Measurements from ENCODE around the gene COPB2. TPM values are rescaled to one million over a fixed set of nuclear protein-coding genes. Genes with fewer than 3 reads are reported as not detected.

Gene COPB2
- total RNA-seq, 1 donor = 314 TPM

DNA sequence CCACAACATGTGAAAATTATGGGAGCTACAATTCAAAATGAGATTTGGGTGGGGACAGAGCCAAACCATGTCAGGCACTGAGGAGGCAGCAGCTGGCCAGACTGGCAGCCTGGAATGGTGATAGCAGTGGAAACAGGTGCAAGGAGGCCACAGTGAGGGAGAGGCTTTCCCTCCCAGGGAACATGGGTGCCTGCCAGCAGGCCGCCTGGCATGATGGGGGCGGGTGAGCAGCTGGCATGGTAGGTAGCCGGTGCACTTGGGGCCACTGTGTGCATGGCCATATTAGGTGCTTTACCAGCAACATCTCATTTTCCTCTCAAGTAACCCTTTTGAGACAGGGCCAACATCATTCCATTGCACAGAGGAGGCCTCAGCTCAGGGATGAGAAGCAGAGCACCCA, 63.9 kb downstream of the COPB2 start:
- TF ChIP-seq, protein P1, sequence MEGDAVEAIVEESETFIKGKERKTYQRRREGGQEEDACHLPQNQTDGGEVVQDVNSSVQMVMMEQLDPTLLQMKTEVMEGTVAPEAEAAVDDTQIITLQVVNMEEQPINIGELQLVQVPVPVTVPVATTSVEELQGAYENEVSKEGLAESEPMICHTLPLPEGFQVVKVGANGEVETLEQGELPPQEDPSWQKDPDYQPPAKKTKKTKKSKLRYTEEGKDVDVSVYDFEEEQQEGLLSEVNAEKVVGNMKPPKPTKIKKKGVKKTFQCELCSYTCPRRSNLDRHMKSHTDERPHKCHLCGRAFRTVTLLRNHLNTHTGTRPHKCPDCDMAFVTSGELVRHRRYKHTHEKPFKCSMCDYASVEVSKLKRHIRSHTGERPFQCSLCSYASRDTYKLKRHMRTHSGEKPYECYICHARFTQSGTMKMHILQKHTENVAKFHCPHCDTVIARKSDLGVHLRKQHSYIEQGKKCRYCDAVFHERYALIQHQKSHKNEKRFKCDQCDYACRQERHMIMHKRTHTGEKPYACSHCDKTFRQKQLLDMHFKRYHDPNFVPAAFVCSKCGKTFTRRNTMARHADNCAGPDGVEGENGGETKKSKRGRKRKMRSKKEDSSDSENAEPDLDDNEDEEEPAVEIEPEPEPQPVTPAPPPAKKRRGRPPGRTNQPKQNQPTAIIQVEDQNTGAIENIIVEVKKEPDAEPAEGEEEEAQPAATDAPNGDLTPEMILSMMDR (IDR thresholded peaks at IDR 0.05; ENCODE audit: insufficient read depth, low read depth, low read length) = no peak
- no peak overlapping the region for H3K4me3 ChIP-seq (ENCODE audit: low read depth, low read length)
- no peak for DNase-seq (ENCODE audit: low read depth)

DNA sequence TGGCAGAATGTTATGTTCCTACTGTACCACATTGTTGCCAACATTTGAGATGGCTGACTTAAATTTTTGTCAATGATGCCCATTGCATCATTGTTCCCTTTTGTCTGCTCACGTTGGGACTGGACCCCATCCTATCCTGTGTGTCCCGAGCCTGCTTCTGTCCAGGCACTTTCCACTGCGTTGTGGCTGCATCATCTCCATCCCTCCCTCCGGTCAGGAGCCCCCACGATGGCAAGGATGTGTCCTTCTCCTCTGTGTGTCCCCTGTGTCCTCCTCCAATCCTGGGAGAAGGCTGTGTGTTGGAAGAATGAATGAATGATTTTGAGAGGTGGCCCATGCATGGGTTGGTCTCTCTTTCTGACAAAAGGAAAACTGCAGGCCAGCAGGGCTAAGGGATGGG, 65.0 kb downstream of the COPB2 start:
- no peak for DNase-seq (ENCODE audit: low read depth)
- TF ChIP-seq, protein P1 (IDR thresholded peaks at IDR 0.05; ENCODE audit: insufficient read depth, low read depth, low read length) = no peak
- H3K4me3 ChIP-seq (ENCODE audit: low read depth, low read length) = no peak overlapping the region

DNA sequence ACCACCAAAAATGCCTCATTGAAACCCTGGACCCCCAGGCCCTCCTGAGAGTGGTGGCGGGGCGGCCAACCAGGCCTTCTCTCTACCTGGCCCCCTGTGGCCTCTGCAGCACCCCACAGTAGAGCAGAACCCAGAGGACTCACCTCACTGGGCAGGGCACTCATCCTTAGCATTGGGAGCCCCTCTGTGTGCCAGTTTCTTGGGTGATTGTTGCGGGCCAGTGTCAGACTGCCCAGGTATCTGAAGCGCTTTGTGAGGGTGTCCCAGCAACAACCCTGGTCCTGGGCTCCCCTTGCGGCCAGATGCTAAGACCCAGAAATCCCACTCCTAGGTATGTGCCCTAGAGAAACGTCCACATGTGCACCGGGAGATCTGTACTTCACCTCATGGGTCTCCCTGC, 66.3 kb downstream of the COPB2 start:
- no peak overlapping the region for H3K4me3 ChIP-seq (ENCODE audit: low read depth, low read length)

DNA sequence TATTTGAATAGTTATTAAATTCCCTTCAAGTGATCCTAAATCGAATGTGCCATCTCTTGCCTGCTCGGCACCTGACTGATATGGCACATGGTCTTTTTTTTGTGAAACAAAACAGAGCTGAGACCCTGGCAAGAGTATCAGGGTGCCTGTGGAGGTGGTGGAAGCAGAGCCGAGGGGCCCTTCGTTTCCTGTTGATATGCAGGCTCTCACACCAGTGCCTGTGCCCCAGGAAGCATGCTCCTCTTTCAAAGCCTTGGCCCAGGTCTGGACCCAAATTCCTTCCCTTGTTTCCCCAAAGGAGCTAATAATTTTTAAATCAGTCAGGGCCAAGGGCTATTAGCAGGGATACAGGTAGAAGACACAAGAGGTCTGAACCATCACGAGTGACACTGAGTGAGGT, 67.1 kb downstream of the COPB2 start:
- DNase-seq (ENCODE audit: low read depth) = no peak
- TF ChIP-seq, protein P1 (IDR thresholded peaks at IDR 0.05; ENCODE audit: insufficient read depth, low read depth, low read length) = no peak
- H3K4me3 ChIP-seq (ENCODE audit: low read depth, low read length) = no peak overlapping the region

More for the DNA sequence above, 66.3 kb downstream of the COPB2 start:
- DNase-seq (ENCODE audit: low read depth) = no peak
- TF ChIP-seq, protein P1 (IDR thresholded peaks at IDR 0.05; ENCODE audit: insufficient read depth, low read depth, low read length) = no peak

DNA sequence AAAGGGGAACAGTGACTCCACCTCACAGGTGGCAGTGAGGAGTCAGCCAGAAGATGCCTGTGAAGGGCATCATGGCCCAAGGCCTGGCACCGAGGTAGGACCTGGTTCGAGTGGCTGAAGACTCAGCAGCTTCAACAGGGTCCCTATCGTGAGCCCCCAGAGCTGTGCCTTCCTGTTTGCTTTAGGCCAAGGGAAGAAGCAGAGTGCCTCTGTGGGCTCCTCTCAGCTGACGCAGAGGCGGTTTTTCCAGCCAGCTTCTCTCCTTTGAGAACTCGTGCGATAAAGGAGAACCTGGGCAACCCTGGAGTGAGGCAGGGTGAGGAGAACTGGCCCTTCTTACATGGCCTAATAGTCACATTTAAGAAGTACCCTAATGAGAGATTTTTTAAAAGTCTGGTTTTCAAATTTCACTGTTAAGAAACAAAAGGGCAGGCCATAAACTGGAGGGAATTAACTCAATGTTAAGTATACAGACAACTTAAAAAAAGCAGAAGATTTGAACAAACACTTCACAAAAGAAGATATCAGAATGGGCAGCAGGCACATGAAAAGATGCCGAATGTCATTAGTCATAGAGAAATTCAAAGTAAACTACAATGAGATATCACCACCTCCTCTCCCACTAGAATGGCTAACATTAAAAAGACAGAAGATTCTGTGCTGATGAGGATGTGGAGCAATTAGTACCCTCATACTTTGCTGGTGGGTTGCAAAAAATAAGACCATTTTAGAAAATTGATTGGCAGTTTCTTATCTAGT, 68.7 kb downstream of the COPB2 start:
- TF ChIP-seq, protein P1 (IDR thresholded peaks at IDR 0.05; ENCODE audit: insufficient read depth, low read depth, low read length) = no peak
- no peak for DNase-seq (ENCODE audit: low read depth)

DNA sequence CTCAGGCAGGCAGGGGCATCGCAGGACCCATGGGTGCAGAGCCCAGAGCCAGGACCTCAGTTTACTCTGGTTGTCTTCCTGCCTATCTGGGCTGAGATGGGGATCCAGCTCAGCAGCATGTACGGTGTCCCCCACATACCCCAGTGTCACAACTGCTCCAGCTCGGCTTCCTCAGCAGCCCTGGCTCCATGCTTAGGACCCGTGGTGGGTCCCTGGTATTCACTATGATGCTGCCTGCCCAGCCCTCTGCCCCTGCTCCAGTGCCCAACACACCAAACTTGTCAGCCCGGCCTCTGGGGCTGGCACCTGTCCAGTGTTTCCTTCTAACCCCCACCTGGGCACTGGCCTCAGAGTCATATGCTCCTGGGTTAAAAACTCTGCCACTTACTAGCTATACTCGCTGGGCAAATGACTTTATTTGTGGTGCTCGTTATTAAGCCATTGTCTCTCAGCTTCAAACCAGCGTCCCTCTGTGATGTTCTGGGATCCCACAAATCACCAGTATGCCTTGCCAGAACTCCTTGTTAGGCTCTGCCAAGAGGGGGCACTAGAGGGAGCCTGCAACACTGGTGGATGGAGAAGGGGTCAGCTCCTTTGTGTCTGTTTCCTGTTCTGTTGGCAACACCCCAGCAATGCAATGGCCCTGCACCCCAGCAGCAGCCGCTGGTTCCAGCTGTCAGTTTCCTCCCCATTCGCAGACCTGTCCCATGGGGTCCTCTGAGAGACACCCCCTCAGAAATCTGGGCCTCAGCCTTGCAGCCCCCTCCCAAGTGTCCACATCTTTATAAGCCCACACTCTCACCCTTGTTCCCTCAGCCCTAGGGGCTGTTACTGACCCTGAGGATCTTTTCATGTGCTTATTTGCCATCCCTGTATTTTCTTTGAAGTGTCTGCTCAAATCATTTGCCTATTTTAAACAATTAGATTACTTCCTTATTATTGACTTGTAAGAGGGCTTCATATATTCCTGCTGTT, 69.7 kb downstream of the COPB2 start:
- no peak overlapping the region for H3K4me3 ChIP-seq (ENCODE audit: low read depth, low read length)
- DNase-seq (ENCODE audit: low read depth) = no peak
- TF ChIP-seq, protein P1 (IDR thresholded peaks at IDR 0.05; ENCODE audit: insufficient read depth, low read depth, low read length) = peak; percentile 43

More for the DNA sequence above, 68.7 kb downstream of the COPB2 start:
- no peak overlapping the region for H3K4me3 ChIP-seq (ENCODE audit: low read depth, low read length)

Data from fibroblast of villous mesenchyme (primary cell).